HG02759 (cell line): ENCODE results near the gene DDX46.
A peak's percentile ranks its signal among the peaks of the same experiment; 100 is the strongest.

Source experiments
- ATAC-seq: cut with Tn5 transposase; IDR thresholded peaks from one replicate; pipeline ENCODE4 v1.9.1; 2021; ENCODE audit warnings: mild to moderate bottlenecking, moderate library complexity; ENCODE audit not compliant: unreplicated experiment

Gene DDX46

GRCh38 chr5:134784241-134784920 lies 25.8 kb downstream of the DDX46 start:
- ATAC-seq, result no peak

GRCh38 chr5:134784946-134785620 lies 26.5 kb downstream of the DDX46 start:
- ATAC-seq, result no peak

GRCh38 chr5:134787692-134788091 lies 29.1 kb downstream of the DDX46 start:
- no peak for ATAC-seq

GRCh38 chr5:134791580-134791979 lies 33.0 kb downstream of the DDX46 start:
- ATAC-seq, result no peak

- ATAC-seq, result no peak
Measured at GRCh38 chr5:134792286-134792685, 33.7 kb downstream of the DDX46 start.

- ATAC-seq, result no peak
Measured at GRCh38 chr5:134793111-134793510, 34.5 kb downstream of the DDX46 start.

GRCh38 chr5:134794082-134794481 lies 35.5 kb downstream of the DDX46 start:
- no peak for ATAC-seq

GRCh38 chr5:134794819-134795218 lies 36.2 kb downstream of the DDX46 start:
- ATAC-seq, result no peak

GRCh38 chr5:134798468-134798867 lies 39.9 kb downstream of the DDX46 start:
- no peak for ATAC-seq

- no peak for ATAC-seq
Measured at GRCh38 chr5:134803821-134804220, 45.2 kb downstream of the DDX46 start.

GRCh38 chr5:134813407-134813806 lies 54.8 kb downstream of the DDX46 start:
- peak; percentile 55 for ATAC-seq

- peak; percentile 34 for ATAC-seq
Measured at GRCh38 chr5:134813827-134814226, 55.2 kb downstream of the DDX46 start.

GRCh38 chr5:134817006-134817405 lies 58.4 kb downstream of the DDX46 start:
- no peak for ATAC-seq

- no peak for ATAC-seq
Measured at GRCh38 chr5:134818776-134819175, 60.2 kb downstream of the DDX46 start.

GRCh38 chr5:134819407-134819963 lies 60.9 kb downstream of the DDX46 start:
- ATAC-seq, result no peak

- ATAC-seq, result no peak
Measured at GRCh38 chr5:134821841-134822240, 63.3 kb downstream of the DDX46 start.

GRCh38 chr5:134824681-134825080 lies 66.1 kb downstream of the DDX46 start:
- ATAC-seq, result no peak

GRCh38 chr5:134825212-134825611 lies 66.6 kb downstream of the DDX46 start:
- ATAC-seq, result no peak

- no peak for ATAC-seq
Measured at GRCh38 chr5:134833340-134834032, 74.9 kb downstream of the DDX46 start.

GRCh38 chr5:134835623-134836022 lies 77.0 kb downstream of the DDX46 start:
- no peak for ATAC-seq

GRCh38 chr5:134837530-134838181 lies 79.1 kb downstream of the DDX46 start:
- no peak for ATAC-seq
